Measurements from ENCODE around the gene ZNF592. TPM values are rescaled to one million over a fixed set of nuclear protein-coding genes. Genes with fewer than 3 reads are reported as not detected.

ZNF592 gene
- total and polyA plus RNA-seq, 9 of the 15 experiments (the other 6 are each of a cell fraction or from before 2014, with no cell fraction given) = 0.88 to 23.8 (median 7.4) TPM

- no peak for TF ChIP-seq ADNP (tag; IDR thresholded peaks at IDR 0.05)
- TF ChIP-seq TEAD4 (IDR thresholded peaks at IDR 0.05; ENCODE audit: low read length) = no peak
- TF ChIP-seq TEAD4 (CRISPR knock-in tag; IDR thresholded peaks at IDR 0.05; ENCODE audit: borderline replicate concordance) = no peak
- no peak for TF ChIP-seq PYGO2 (tag; IDR thresholded peaks at IDR 0.05)
- no peak for TF ChIP-seq TCFL5 (CRISPR knock-in tag; conservative IDR thresholded peaks at IDR 0.05)
- no peak for TF ChIP-seq ZBTB7A (IDR thresholded peaks at IDR 0.05; ENCODE audit: borderline replicate concordance, control insufficient read depth, low read depth, low read length)
- TF ChIP-seq MCM7 (IDR thresholded peaks at IDR 0.05) = no peak
- TF ChIP-seq SMARCA5 (IDR thresholded peaks at IDR 0.05) = no peak
- no peak for TF ChIP-seq ZNF212 (CRISPR knock-in tag; IDR thresholded peaks at IDR 0.05)
- no peak for TF ChIP-seq ZNF175 (CRISPR knock-in tag; IDR thresholded peaks at IDR 0.05; ENCODE audit: low read depth)
- no peak for TF ChIP-seq U2AF2 (optimal IDR thresholded peaks at IDR 0.05; ENCODE audit: low read depth, low read length)
- TF ChIP-seq MYC (IDR thresholded peaks at IDR 0.05; ENCODE audit: low read depth, low read length) = no peak
- TF ChIP-seq MYC (CRISPR knock-in tag; IDR thresholded peaks at IDR 0.05; ENCODE audit: borderline replicate concordance, low read depth) = no peak
- no peak for TF ChIP-seq ZBTB26 (CRISPR knock-in tag; IDR thresholded peaks at IDR 0.05)
- no peak for TF ChIP-seq HNRNPL (IDR thresholded peaks at IDR 0.05; ENCODE audit: low read depth, low read length)
- TF ChIP-seq HINFP (tag; conservative IDR thresholded peaks at IDR 0.05; ENCODE audit: low read depth) = no peak
- no peak for TF ChIP-seq SIRT6 (IDR thresholded peaks at IDR 0.05; ENCODE audit: low read depth, low read length)
- TF ChIP-seq GTF2A2 (tag; IDR thresholded peaks at IDR 0.05) = no peak
- no peak for TF ChIP-seq MAZ (CRISPR knock-in tag; conservative IDR thresholded peaks at IDR 0.05 in 1 of 2, IDR thresholded peaks at IDR 0.05 in 1 of 2)
- TF ChIP-seq TARDBP (IDR thresholded peaks at IDR 0.05) = no peak
Observed at GRCh38 chr15:84799511-84800187, 51.3 kb downstream of the ZNF592 start (continued).

Data from K562 (cell line).